ENCODE data around the gene CDK6.
"Not testable (repeated sequence)": the region's sequence is repeated elsewhere in the genome, so short reads cannot be mapped to it uniquely, and the experiment has no call there.

Gene CDK6

GRCh38 chr7:92761391-92762097 lies 74.8 kb downstream of the CDK6 start:
- no peak for DNase-seq (ENCODE audit: low read depth, low spot score)

- DNase-seq (ENCODE audit: low read depth, low spot score): no peak
Measured at GRCh38 chr7:92758796-92759431, 77.5 kb downstream of the CDK6 start.

GRCh38 chr7:92757311-92757910 lies 79.0 kb downstream of the CDK6 start:
- DNase-seq (ENCODE audit: low read depth, low spot score): not testable (repeated sequence)

GRCh38 chr7:92755680-92756079 lies 80.7 kb downstream of the CDK6 start:
- DNase-seq (ENCODE audit: low read depth, low spot score): no peak

GRCh38 chr7:92754919-92755581 lies 81.3 kb downstream of the CDK6 start:
- no peak for DNase-seq (ENCODE audit: low read depth, low spot score)

- DNase-seq (ENCODE audit: low read depth, low spot score): no peak
Measured at GRCh38 chr7:92753614-92754013, 82.8 kb downstream of the CDK6 start.

- peak; percentile 50 for DNase-seq (ENCODE audit: low read depth, low spot score)
Measured at GRCh38 chr7:92751902-92752901, 84.2 kb downstream of the CDK6 start.

GRCh38 chr7:92750946-92751345 lies 85.4 kb downstream of the CDK6 start:
- DNase-seq (ENCODE audit: low read depth, low spot score): no peak

GRCh38 chr7:92750447-92750839 lies 85.9 kb downstream of the CDK6 start:
- no peak for DNase-seq (ENCODE audit: low read depth, low spot score)

- no peak for DNase-seq (ENCODE audit: low read depth, low spot score)
Measured at GRCh38 chr7:92749832-92750446, 86.4 kb downstream of the CDK6 start.

GRCh38 chr7:92749327-92749755 lies 87.0 kb downstream of the CDK6 start:
- DNase-seq (ENCODE audit: low read depth, low spot score): no peak

GRCh38 chr7:92748495-92748894 lies 87.9 kb downstream of the CDK6 start:
- DNase-seq (ENCODE audit: low read depth, low spot score): no peak

GRCh38 chr7:92747041-92747835 lies 89.1 kb downstream of the CDK6 start:
- no peak for DNase-seq (ENCODE audit: low read depth, low spot score)

GRCh38 chr7:92745241-92745640 lies 91.1 kb downstream of the CDK6 start:
- no peak for DNase-seq (ENCODE audit: low read depth, low spot score)

- not testable (repeated sequence) for DNase-seq (ENCODE audit: low read depth, low spot score)
Measured at GRCh38 chr7:92744180-92744579, 92.2 kb downstream of the CDK6 start.

- DNase-seq (ENCODE audit: low read depth, low spot score): no peak
Measured at GRCh38 chr7:92742186-92742585, 94.2 kb downstream of the CDK6 start.

- DNase-seq (ENCODE audit: low read depth, low spot score): no peak
Measured at GRCh38 chr7:92740700-92741126, 95.7 kb downstream of the CDK6 start.

- no peak for DNase-seq (ENCODE audit: low read depth, low spot score)
Measured at GRCh38 chr7:92740134-92740533, 96.2 kb downstream of the CDK6 start.

- no peak for DNase-seq (ENCODE audit: low read depth, low spot score)
Measured at GRCh38 chr7:92739091-92739490, 97.3 kb downstream of the CDK6 start.

GRCh38 chr7:92737706-92738105 lies 98.7 kb downstream of the CDK6 start:
- no peak for DNase-seq (ENCODE audit: low read depth, low spot score)

Measured in brain pericyte (primary cell).